ENCODE measurements around the gene PUDP. TPM values are rescaled to one million over a fixed set of nuclear protein-coding genes. Genes with fewer than 3 reads are reported as not detected.

The PUDP gene
- total RNA-seq, 2 donors from 2014 or later: 19.4 to 37.2 TPM

DNA sequence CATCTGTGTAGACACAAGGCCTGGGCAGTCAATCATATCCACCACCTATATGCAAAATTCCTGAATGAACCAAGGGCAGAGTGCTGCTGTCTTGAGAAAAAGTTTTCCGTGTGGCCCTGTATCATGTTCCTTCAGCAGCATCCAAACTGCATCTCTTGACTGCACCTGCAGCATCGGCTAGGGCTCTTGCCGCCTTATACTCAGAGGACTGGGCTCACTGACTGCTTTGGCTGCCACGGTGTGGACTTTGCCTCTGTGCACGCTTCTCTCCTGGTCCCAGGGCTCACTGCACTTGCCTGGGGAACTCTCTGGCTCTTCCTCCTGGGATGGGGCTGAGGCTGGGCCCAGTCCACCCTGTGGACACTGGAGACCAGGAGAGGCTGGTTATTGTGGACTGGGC lies 39.9 kb downstream of the PUDP start:
- Histone ChIP-seq H3K9ac (ENCODE audit: extremely low read depth, low read length, poor library complexity, severe bottlenecking) (no peak overlapping the region), H3K4me3 (ENCODE audit: low read length) (no peak overlapping the region), H3K9me3 (ENCODE audit: control insufficient read depth, low read length) (peaks cover 2% of the 10 kb centered on the region), H3K27me3 (ENCODE audit: control insufficient read depth, insufficient read depth, low read length, poor library complexity, severe bottlenecking) (no peaks in the 10 kb centered on the region), H3K27ac (ENCODE audit: low read depth, low read length) (no peak overlapping the region), H3K36me3 (ENCODE audit: control insufficient read depth, insufficient read depth, low read length) (no peaks in the 10 kb centered on the region), H3K4me1 (ENCODE audit: control insufficient read depth, insufficient read depth, low read length) (no peaks in the 10 kb centered on the region)
- H3K9me3 Mint-ChIP-seq: no peaks in the 10 kb centered on the region
- no peak for DNase-seq
- H3K4me1 Mint-ChIP-seq: peaks cover 34% of the 10 kb centered on the region
- 87 to 94% methylated on average over 4 to 5 of the region's 5 CpGs for WGBS, 2 experiments (ENCODE audit: insufficient coverage in 1 of 2, insufficient read length in 1 of 2)
- TF ChIP-seq, protein P1, sequence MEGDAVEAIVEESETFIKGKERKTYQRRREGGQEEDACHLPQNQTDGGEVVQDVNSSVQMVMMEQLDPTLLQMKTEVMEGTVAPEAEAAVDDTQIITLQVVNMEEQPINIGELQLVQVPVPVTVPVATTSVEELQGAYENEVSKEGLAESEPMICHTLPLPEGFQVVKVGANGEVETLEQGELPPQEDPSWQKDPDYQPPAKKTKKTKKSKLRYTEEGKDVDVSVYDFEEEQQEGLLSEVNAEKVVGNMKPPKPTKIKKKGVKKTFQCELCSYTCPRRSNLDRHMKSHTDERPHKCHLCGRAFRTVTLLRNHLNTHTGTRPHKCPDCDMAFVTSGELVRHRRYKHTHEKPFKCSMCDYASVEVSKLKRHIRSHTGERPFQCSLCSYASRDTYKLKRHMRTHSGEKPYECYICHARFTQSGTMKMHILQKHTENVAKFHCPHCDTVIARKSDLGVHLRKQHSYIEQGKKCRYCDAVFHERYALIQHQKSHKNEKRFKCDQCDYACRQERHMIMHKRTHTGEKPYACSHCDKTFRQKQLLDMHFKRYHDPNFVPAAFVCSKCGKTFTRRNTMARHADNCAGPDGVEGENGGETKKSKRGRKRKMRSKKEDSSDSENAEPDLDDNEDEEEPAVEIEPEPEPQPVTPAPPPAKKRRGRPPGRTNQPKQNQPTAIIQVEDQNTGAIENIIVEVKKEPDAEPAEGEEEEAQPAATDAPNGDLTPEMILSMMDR (conservative IDR thresholded peaks at IDR 0.05): no peak
- H3K36me3 Mint-ChIP-seq (ENCODE audit: low read depth): peaks cover 27% of the 10 kb centered on the region
- no peak overlapping the region for H3K27ac Mint-ChIP-seq
- H3K4me3 Mint-ChIP-seq: no peak overlapping the region
- no peaks in the 10 kb centered on the region for H3K27me3 Mint-ChIP-seq (ENCODE audit: insufficient read depth)

DNA sequence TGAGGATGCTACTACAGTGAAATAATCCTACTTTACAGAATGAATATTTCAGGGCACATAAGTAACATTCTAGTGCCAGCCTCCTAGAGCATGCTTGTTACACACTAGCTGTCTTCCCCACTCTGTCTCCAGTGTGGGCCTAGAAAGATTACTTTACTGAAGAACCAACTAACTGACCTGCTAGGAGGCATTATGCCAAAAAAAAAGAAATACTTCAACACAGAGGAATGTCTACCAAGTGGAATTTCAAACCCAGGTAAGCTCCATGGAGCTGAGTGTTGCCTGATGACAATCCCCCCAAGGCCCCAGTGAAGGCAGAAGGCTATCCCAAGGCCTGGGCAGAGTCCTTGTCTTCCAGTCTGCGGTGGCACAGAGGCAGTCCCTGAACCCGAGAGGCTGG lies 41.3 kb downstream of the PUDP start:
- H3K9me3 Mint-ChIP-seq: no peaks in the 10 kb centered on the region
- 95 to 100% methylated on average over 1 to 2 of the region's 2 CpGs for WGBS, 2 experiments (ENCODE audit: insufficient coverage in 1 of 2, insufficient read length in 1 of 2)
- H3K4me1 ChIP-seq (ENCODE audit: control insufficient read depth, insufficient read depth, low read length): no peaks in the 10 kb centered on the region
- no peak overlapping the region for H3K4me3 ChIP-seq (ENCODE audit: low read length)
- H3K9me3 ChIP-seq (ENCODE audit: control insufficient read depth, low read length): peaks cover 3% of the 10 kb centered on the region
- no peaks in the 10 kb centered on the region for H3K36me3 ChIP-seq (ENCODE audit: control insufficient read depth, insufficient read depth, low read length)
- H3K27me3 ChIP-seq (ENCODE audit: control insufficient read depth, insufficient read depth, low read length, poor library complexity, severe bottlenecking): no peaks in the 10 kb centered on the region
- H3K4me3 Mint-ChIP-seq: no peak overlapping the region
- peaks cover 30% of the 10 kb centered on the region for H3K4me1 Mint-ChIP-seq
- TF ChIP-seq, protein P1 (conservative IDR thresholded peaks at IDR 0.05): no peak
- DNase-seq: no peak
- H3K27ac Mint-ChIP-seq: no peak overlapping the region
- H3K9ac ChIP-seq (ENCODE audit: extremely low read depth, low read length, poor library complexity, severe bottlenecking): no peak overlapping the region
- peaks cover 29% of the 10 kb centered on the region for H3K36me3 Mint-ChIP-seq (ENCODE audit: low read depth)
- H3K27ac ChIP-seq (ENCODE audit: low read depth, low read length): no peak overlapping the region
- H3K27me3 Mint-ChIP-seq (ENCODE audit: insufficient read depth): no peaks in the 10 kb centered on the region

DNA sequence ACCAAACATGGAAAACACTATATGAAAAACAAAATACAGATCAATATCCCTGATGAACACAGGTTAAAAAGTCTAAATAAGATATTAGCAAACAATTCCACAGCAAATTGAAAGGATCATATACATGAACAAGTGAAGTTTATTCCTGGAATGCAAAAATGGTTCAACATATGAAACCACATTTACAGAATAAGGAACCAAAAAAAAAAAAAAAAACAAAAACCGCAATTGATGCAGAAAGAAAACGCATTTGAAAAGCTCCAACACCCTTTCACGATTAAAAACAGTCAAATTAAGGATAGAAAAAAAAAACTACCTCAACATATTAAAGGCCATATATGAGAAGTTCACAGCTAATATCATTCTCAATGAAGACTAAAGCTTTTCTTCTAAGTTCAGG lies 45.8 kb downstream of the PUDP start:
- no peak overlapping the region for H3K4me3 ChIP-seq (ENCODE audit: low read length)
- H3K9me3 ChIP-seq (ENCODE audit: control insufficient read depth, low read length): peaks cover 3% of the 10 kb centered on the region
- H3K27me3 Mint-ChIP-seq (ENCODE audit: insufficient read depth): no peaks in the 10 kb centered on the region
- H3K9ac ChIP-seq (ENCODE audit: extremely low read depth, low read length, poor library complexity, severe bottlenecking): no peak overlapping the region
- H3K27me3 ChIP-seq (ENCODE audit: control insufficient read depth, insufficient read depth, low read length, poor library complexity, severe bottlenecking): no peaks in the 10 kb centered on the region
- TF ChIP-seq, protein P1 (conservative IDR thresholded peaks at IDR 0.05): no peak
- H3K27ac Mint-ChIP-seq: no peak overlapping the region
- no peak overlapping the region for H3K27ac ChIP-seq (ENCODE audit: low read depth, low read length)
- DNase-seq: no peak
- no peak overlapping the region for H3K4me3 Mint-ChIP-seq
- H3K9me3 Mint-ChIP-seq: no peaks in the 10 kb centered on the region
- no peaks in the 10 kb centered on the region for H3K4me1 ChIP-seq (ENCODE audit: control insufficient read depth, insufficient read depth, low read length)
- no peaks in the 10 kb centered on the region for H3K36me3 ChIP-seq (ENCODE audit: control insufficient read depth, insufficient read depth, low read length)
- WGBS, 2 experiments (ENCODE audit: insufficient coverage in 1 of 2, insufficient read length in 1 of 2): 100% methylated on average over 2 of the region's 3 CpGs; no CpG with 5 or more reads in 1 of the 2 experiments
- H3K36me3 Mint-ChIP-seq (ENCODE audit: low read depth): peaks cover 36% of the 10 kb centered on the region
- peaks cover 6% of the 10 kb centered on the region for H3K4me1 Mint-ChIP-seq
